Stimulated activated CD8-positive, alpha-beta memory T cell treated with anti-CD3 and anti-CD28 coated beads, Interleukin-15, amount 100 ng/mL, for 48 hours (primary cell): ENCODE results near the gene EIF4E1B.

ENCODE experiments used
- DNase-seq, 2 donors: peaks; one replicate each; pipeline ENCODE4 v3.0.0-alpha.2; 2020; ENCODE audit warnings: low read depth in 2 of 2

EIF4E1B gene

DNA sequence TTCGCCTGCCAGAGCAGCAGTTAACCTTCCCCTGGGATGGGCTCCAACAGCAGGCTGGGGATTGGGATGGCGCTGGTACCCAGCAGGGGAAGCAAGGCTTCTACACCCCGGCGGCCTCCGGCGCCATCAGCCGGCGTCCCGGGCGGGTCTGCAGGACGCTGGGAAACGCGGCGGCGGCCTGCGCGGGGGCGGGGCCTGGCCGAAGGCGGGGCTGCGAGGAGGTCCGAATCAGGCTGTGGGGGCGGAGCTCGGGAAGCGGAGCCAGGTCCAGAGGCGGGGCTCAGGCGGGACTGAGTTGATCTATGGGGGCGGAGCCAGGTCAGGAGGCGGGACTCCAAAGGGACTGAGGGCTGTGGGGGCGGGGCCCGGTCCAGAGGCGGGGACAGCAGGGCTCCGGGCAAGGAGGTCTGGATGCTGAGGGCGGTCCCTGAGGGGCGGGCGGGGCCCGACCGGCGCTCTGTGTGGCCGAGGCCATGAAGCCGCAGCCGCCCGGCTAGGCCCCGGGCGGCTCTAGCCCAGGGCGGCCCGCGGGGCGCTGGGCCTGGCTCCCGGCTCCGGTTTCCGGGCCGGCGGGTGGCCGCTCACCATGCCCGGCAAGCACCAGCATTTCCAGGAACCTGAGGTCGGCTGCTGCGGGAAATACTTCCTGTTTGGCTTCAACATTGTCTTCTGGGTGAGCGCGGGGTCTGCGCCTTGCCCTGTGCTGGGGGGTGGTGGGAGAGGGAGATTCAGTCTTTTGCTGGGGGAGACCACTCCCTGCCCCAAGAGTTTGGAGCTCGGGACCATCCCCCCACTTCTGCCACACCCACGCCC lies 16.8 kb downstream of the EIF4E1B start, which contains the start of gene TSPAN17:
Gene TSPAN17 (plus strand): TSS at position 455 of the 813 bp plus-strand sequence. CDS start 132 bp downstream, at position 587.
- peak; percentile 100 for DNase-seq

- no peak for DNase-seq
These were observed 17.5 kb downstream of the EIF4E1B start for GRCh38 chr5:176647843-176648473.

GRCh38 chr5:176648474-176649194 lies 18.2 kb downstream of the EIF4E1B start:
- no peak for DNase-seq

GRCh38 chr5:176650354-176650884 lies 19.9 kb downstream of the EIF4E1B start:
- no peak for DNase-seq

GRCh38 chr5:176651472-176651980 lies 21.1 kb downstream of the EIF4E1B start:
- DNase-seq: no peak

GRCh38 chr5:176652136-176652535 lies 21.7 kb downstream of the EIF4E1B start:
- no peak for DNase-seq

DNA sequence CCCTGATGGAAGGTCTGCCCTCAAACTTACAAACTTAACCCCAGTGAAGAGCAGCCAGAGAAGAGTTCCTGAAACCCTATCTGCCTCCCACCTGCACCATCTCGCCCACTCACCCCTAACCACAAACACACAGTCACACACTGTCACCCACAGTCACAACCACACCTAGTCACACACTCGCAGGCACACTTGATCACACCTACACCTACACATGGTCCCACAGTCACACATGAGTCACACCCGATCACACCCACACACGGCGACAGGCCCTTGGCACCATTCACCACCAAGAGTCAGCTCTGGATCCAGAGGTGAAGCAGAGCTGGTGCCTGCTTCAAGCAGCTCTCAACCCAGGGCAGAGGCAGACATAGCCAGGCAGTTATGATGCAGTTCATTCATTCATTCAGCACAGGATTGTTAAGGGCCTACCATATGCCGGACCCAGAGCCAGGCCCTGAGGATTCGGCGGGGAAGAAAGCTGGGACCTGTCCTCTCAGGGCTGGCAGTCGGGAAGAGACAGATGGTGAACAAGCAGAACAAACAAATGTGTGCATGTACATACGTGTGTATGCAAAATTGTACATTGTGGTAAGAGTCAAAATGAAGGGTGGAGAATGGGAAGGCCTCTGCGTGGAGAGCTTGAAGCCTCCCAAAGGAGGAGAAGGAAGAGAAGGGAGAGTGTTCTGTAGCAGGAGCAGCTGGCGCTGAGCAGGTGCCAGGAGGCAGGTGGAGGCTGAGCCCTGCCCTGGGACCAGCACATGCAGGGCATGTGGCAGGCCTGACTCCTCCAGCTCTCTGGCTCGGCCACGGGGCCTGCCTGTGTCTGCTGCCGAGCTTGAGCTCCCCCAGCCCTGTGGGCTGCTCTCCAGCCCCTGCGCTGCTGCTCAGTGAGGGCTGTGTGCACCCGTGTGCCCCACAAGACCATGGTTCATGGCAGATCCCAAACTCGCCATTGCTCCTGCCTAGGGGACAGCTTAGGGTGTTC lies 23.2 kb downstream of the EIF4E1B start:
- peak; percentile 79 to 81 for DNase-seq

- no peak for DNase-seq
These were observed 24.4 kb downstream of the EIF4E1B start for GRCh38 chr5:176654856-176655255.

GRCh38 chr5:176656467-176656990 lies 26.1 kb downstream of the EIF4E1B start:
- DNase-seq: no peak

- peak; percentile 34 to 52 for DNase-seq
These were observed 27.6 kb downstream of the EIF4E1B start for GRCh38 chr5:176658007-176658599.

DNA sequence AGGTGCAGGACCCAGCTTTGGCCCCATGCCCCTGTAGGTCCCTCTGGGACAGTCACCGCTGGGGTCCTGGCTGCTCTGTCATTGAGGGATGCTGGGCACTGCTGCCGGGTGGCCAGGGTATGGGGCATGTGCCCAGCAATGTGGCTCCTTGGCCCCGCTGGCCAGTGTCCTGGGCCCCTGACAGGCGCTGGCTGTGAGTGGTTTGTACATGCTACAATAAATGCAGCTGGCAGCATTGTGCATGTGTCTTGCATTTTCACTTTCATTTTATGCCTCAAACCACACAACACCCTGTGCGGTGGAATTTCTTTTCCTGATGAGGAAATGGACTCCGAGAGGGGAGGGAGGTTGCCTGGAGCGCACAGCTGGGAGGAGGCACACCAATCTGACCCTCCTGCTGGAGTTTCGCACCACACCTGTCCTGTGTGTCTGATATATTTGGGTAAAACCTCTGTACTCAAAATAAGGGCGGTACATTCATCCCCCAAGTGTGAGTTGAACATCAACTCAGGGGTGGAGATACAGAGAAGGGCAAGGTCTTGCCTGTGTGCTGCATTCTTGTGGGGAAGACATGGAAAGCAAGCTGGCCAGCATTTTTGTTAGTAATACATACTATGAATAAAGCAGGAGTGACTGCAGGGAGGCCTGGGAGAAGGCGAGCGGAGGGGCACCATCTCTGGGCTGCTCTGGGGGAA lies 28.5 kb downstream of the EIF4E1B start:
- DNase-seq: no peak

DNA sequence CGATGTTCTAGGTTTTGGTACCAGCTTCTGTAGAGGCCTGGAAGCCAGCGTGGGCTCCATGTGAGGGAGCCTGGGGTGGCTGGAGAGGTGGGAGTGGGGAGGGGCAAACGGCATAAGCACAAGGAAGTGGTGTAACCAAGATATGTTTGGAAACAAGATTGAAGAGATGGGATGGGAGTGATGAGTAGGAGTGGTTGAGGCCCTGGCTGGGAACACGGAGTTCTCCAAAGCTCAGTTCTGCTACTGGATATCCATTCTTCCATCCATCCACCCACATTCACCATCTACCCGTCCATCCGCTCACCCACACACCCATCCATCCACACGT lies 29.0 kb downstream of the EIF4E1B start:
- DNase-seq: no peak

GRCh38 chr5:176659860-176660461 lies 29.5 kb downstream of the EIF4E1B start:
- DNase-seq: no peak

DNA sequence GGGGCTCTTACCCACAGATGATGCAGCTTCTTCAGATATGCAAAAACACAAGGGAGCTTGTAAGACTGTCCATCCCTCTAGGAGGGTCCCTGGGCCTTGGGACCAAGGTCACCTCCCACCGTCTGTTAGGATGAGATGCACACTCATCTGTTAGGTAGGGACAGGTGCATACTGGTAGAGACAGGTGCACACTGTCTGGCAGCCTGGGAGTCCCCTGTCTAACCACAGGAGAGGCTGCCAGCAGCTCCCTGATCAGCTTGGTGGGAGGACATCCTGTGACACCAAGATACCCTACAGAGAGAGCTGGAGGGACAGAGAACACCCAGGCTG lies 30.0 kb downstream of the EIF4E1B start:
- no peak for DNase-seq

GRCh38 chr5:176660860-176661641 lies 30.6 kb downstream of the EIF4E1B start:
- peak; percentile 63 to 67 for DNase-seq

- DNase-seq: no peak
These were observed 31.2 kb downstream of the EIF4E1B start for GRCh38 chr5:176661676-176662075.

DNA sequence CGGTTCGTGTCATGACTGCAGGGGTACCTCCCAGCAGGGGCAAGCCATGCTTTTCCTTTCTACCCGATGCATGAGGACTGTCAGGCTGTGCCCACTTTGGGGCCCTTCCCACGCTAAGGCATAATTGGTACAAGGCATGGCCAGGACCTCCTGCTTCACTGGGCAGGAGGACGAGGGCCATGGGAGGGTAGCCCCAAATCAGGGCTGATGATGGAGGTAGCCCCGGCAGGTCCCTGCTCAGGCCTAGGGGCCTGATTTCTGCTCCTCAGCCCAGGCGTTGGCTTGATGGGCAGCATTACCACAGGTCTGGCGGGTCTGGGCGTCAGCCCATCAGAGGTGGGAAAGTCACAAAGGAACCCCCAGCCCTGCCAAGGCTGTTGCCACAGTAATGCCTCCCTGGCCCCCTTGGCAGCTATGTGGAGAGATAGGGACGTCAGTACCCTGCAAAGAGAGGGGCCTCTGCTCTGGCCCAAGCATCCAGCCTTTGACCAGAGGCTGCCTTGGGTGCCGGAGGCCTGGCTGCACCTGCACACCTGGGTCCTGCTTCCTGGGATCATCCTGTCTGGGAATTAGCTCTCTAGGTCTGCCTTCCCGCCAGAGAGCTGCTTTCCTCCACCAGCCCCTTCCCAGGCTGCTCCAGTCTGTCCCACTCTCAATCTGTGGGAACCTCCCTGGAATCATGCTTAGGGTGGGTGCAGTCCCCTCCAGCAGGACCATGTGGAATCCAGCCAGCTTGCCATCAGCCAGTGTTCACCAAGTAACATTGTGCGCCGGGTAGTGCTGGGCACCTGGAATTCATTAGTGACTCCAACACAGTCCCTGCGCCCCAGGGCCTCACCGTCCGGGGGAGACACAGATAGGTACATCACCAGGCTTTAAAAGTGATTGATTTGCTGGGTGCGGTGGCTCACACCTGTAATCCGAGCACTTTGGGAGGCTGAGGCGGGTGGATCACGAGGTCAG lies 32.2 kb downstream of the EIF4E1B start:
- no peak for DNase-seq
